HG02763 (cell line): ENCODE data around the gene TUBB4B.
"Not testable (repeated sequence)": the region's sequence is repeated elsewhere in the genome, so short reads cannot be mapped to it uniquely, and the experiment has no call there.

Experiments used
- ATAC-seq: cut with Tn5 transposase; IDR thresholded peaks from one replicate; pipeline ENCODE4 v1.9.1; 2021; ENCODE audit warnings: mild to moderate bottlenecking, moderate library complexity; ENCODE audit not compliant: unreplicated experiment

The TUBB4B gene

GRCh38 chr9:137251490-137252268 is 10.6 kb downstream of the TUBB4B start:
- ATAC-seq: no peak

GRCh38 chr9:137252555-137253506 is 11.7 kb downstream of the TUBB4B start:
- ATAC-seq: no peak

DNA sequence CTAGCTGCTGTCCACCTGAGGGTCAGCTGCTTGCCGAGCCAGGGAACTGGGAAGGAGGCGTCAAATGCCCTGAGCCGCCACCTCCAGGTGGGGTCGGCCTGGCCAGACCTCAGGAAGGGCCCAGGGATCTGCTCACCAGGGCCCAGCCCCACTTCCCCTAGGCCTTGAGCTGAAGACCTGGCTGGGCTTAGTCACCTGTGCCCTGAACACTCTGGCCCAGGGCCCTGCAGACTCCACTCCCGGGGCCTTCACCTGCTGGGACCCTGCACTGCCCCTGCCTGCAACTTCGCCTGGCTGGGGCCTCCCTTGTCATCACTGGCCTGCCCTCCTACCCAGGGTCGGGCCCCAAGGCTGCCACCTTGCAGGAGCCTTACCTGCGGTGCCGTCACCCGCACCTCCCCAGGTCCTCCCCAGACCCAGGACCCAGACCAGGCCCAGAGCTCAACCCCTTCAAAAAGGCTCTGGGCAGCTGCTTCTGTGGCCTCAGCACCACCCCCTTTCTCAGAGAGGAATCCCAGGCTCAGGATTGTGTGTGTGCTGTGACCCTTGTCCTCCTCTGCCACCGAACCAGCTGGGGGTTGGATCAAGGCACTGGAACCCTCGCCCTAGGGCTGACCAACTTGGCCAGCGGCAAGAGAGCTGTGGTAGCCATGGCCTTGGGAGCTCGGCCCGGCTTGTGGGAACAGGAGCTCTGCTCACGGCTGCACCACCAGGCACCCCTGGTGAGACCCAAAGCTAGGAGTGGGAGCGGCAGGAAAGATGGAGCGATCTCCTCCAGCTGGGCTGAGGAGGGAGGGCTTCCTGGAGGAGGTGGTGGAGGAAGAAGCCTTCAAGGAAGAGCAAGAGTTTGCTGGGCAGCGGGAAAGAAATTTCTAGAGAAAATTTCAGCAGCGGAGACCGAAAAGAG is 12.9 kb downstream of the TUBB4B start:
- no peak for ATAC-seq

DNA sequence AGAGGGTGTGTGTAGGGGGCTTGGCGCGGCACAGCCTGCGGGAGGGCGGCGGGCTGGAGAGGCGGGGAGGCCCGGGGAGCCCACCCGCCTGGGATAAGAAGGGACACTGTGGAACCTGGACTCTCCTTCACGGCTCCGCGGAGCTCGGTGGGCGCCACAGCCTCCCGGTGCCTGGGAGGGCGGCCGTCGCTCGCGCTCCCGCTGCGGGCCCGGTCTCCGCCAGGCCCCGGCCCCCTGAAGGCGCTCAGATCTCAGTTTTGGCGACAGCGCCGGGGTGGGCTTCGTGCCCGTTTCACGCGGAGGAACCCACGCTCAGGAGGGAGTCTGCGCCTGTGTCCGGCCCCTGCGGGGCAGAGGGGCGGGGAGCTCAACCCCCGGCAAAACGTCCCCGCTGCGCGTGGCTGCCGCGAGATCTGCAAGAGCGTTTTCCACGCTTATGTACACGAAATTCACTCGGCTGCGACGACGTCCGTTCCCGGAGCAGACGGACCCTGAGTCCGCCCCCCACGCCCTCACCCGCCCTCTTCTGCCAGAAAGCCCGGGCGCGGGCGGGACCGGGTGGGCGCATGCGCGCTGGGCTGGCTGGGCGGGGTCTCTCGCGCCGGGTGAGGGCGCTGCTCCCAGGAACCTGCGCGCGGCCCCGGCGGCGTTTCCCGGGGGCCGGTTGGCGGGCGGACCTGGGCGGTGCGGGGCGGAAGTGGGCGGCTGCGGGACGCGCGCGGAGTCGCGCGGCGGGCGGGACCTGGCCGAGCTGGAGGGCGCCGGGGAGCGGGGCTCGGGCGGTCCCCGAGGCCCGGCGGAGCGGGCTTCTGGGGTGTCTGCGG is 13.7 kb downstream of the TUBB4B start, which contains the start of gene NELFB:
Gene NELFB, plus strand, starts transcription at position 704 of the 824 bp plus-strand sequence.
- peak; percentile 76 for ATAC-seq

- ATAC-seq: no peak
Measured at GRCh38 chr9:137255448-137256114, 14.5 kb downstream of the TUBB4B start.

GRCh38 chr9:137256362-137256761 is 15.3 kb downstream of the TUBB4B start:
- no peak for ATAC-seq

GRCh38 chr9:137256856-137257255 is 15.8 kb downstream of the TUBB4B start:
- ATAC-seq: no peak

DNA sequence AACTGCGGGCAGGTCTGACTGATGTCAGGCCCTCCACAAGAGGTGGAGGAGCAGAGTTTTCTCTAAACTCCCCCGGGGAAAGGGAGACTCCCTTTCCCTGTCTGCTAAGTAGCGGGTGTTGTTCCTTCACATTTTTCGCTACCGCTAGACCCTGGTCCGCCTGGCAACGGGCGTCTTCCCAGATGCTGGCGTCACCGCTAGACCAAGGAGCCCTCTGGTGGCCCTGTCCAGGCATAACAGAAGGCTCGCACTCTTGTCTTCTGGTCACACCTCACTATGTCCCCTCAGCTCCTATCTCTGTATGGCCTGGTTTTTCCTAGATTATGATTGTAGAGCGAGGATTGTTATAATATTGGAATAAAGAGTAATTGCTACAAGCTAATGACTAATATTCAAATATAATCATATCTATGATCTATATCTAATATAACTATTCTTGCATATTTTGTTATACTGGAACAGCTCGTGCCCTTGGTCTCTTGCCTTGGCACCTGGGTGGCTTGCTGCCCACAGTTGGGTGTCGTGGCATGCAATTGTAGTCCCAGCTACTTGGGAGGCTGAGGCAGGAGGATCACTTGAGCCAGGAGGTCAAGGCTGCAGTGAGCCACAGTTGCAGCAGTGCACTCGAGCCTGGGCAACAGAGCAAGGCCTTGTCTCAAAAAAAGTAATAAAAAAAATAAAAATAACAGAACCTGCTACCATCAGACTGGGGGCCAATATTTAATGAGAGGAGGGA is 21.3 kb downstream of the TUBB4B start:
- ATAC-seq: not testable (repeated sequence)

DNA sequence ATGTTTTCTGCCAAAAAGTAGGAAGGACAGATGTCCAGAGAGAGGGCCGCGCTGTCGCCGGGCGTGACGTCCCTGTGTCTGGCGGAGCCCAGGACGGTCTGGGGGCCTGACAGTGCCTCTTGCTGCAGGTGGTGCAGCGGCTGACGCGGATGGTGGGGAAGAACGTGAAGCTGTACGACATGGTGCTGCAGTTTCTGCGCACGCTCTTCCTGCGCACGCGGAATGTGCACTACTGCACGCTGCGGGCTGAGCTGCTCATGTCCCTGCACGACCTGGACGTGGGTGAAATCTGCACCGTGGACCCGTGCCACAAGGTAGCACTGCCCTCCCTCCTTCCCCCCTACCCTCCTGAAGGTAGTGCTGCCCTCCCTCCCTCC is 21.8 kb downstream of the TUBB4B start:
- no peak for ATAC-seq

GRCh38 chr9:137263506-137263905 is 22.4 kb downstream of the TUBB4B start:
- no peak for ATAC-seq

DNA sequence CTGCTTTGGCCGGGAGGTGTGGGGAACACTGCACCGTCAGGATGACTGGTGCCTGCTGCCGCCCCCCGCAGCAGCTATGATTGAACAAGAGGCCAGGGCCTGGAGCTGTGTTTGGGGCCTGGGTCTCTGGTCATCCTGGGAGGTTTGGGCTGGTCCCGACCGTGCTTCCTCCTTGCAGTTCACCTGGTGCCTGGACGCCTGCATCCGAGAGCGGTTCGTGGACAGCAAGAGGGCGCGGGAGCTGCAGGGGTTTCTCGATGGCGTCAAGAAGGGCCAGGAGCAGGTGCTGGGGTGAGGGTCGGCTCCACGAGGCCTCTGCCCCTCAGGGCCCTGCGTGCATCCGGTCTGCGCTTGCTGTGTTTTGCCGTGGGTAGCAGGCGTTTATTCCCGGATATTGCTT is 23.0 kb downstream of the TUBB4B start:
- ATAC-seq: no peak

GRCh38 chr9:137265496-137266161 is 24.5 kb downstream of the TUBB4B start:
- no peak for ATAC-seq

GRCh38 chr9:137266162-137266527 is 25.1 kb downstream of the TUBB4B start:
- ATAC-seq: no peak

GRCh38 chr9:137266585-137267453 is 25.7 kb downstream of the TUBB4B start:
- ATAC-seq: no peak

DNA sequence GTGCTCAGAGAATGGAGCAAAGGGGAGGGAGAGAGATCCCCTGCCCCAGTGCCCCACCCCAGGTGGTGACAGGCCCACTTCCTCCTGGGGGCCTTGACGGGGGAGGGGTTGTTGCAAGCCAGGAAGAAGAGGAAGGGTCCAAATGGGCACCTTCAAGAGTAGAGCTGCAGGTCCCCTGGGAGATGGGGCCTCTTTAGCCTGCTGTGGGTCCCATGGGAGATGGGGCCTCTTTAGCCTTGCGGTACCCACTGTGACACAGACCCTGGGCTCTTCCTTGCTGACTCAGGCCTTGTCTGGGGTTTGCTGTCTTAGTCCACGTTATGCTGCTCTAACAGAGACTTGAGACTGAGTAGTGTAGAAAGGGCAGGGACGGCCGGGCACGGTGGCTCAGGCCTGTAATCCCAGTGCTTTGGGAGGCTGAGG is 26.9 kb downstream of the TUBB4B start:
- ATAC-seq: no peak

- no peak for ATAC-seq
Measured at GRCh38 chr9:137268538-137269201, 27.6 kb downstream of the TUBB4B start.
